22Rv1 (cell line): ENCODE measurements around the gene DYNLT1.

Experiments
- CTCF ChIP-seq: fragments of 450-650 bp; IDR thresholded peaks from 2 replicates; pipeline ENCODE4 v1.5.1; 2017; ENCODE audit warnings: mild to moderate bottlenecking
- ZFX ChIP-seq: fragments of 450-650 bp; IDR thresholded peaks from 2 replicates; pipeline ENCODE4 v1.6.1; 2017; ENCODE audit warnings: antibody characterized with exemption, borderline replicate concordance

GRCh38 chr6:158646023-158646910, 1.7 kb upstream of the DYNLT1 start:
- TF ChIP-seq CTCF (no peak), ZFX (no peak)
